Inflammatory macrophage treated with lipopolysaccharide for 1 hour (primary cell): ENCODE data around the gene RASD2.

ENCODE experiments used
- DNase-seq, 2 donors: peaks; one replicate each; pipeline ENCODE4 v3.0.0-alpha.2; 2020 to 2022

The RASD2 gene

DNA sequence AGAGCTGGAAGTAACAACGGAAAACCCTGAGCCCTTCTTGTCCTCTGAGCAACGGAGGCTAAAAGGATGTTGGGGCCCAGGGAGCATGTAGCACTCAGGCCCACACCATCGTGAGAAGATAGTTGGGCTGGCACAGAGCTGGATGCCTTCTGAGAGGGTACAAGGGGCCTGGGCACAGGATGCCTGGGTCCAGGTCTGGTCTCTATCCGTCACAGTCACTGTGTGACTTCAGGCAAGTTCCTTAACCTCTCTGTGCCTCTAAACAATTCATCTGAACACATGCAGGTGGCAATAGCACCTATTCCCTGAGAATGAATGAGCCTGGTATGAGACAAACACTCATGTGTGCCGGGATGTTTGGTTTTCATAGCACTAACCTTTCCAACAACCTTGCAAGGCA, 47.3 kb downstream of the RASD2 start:
- DNase-seq: no peak

DNA sequence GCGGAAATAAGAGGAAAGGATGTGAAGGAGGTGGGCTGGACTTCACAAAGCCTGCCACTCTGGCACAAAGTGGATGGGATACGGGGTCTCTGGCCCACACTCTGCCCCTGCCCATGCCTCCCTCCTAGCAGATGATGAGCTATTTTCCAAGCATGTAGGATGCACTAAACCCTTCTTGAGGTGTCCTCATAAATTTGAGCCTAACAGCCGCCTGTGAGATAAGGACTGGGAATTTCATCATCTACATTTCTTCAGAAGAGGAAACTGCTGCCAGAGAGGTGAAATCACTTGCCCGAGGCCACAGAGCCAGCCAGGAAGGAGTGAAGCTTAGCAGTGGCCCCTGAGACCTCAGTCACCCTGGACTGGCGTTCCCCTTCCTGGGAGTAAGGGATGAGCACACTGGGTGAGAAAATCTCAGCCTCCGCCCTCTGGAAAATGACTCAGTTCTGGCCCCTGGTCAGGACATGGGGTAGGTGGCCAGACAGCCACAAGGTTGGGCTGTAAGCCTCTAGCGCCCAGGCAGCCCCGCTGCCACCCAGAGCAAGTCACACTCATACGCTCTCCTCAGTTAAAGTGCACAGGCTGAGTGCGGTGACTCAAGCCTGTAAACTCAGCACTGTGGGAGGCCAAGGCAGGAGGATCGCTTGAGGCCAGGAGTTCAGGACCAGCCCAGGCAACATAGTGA, 48.6 kb downstream of the RASD2 start:
- DNase-seq: peak; percentile 87 to 98

DNA sequence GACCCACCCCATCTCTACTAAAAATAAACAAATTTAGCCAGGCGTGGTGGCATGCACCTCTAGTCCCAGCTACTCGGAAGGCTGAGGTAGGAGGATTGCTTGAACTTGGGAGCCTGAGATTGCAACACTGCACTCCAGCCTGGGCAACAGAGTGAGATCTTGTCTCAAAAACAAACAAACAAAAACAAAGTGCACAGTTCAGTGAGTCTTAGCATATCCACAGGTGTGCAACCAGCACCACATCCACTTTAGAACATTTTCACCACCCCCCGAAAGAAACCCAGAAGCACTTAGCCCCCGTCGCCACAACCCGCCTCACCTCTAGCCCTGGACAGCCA, 49.1 kb downstream of the RASD2 start:
- DNase-seq: no peak

DNA sequence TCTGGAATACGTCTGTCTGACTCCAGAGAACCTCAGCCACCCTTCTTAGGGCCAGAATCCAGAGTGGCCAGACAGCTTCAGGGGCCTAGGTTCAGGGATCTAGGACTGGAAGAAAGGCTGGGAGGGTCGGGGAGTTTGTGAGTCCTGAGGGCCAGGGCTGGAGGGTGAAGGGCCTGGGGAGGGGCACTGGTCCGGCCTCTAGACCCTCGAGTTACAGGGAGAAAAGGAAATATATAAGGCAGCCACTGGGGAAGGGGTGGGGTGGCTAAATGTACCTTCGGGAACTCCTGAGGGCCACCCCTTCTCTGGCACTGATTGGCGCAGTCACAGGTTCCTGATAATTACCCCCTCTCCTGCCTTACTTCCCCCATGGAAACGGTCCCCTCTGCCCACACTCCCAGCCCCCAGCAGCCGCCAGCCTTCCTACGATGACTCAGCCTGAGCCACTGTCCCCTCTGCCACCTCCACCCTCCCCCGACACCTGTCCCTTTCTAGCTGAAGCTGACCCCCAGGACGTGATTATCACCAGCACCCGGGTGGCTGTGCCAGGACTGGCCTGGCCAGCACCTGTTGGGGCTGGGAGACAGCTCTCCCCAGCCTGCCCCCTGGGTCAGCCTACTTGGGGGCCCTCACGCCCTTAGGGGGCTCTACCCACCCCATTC, 50.1 kb downstream of the RASD2 start:
- peak in 1 of 2 donors; percentile 14 for DNase-seq

DNA sequence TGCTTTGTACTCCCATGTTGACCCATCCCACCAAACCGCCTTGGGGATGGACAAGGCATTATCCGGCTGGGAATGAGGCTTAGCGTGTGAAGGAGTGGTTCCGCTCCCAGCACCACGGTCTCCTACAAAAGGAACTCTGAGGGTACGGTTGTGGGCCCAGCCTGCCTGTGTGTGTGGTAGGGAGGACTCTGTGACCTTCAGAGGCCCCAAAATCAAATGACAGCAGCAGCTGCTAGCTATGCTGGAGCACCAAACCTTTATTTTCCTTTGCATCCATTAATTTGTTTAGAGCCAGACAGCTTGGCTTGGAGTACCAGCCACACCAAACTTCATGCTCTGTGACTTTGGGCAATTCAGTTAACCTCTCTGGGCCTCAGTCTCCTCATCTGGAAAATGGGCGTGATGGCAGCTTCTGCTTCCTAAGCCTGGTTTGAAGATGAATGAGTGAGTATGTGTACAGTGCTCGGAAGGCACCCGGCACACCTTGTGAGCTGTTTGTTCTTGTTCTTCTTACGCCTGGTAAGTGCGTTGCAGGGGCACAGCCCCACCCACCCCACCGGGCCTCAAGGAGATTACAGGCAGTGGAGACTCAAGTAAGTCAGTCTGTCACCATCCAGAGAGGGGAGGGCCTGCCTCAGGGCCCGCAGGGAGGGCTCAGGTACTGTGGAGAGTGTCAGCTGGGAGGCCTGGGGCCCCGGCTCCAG, 51.2 kb downstream of the RASD2 start:
- no peak for DNase-seq

DNA sequence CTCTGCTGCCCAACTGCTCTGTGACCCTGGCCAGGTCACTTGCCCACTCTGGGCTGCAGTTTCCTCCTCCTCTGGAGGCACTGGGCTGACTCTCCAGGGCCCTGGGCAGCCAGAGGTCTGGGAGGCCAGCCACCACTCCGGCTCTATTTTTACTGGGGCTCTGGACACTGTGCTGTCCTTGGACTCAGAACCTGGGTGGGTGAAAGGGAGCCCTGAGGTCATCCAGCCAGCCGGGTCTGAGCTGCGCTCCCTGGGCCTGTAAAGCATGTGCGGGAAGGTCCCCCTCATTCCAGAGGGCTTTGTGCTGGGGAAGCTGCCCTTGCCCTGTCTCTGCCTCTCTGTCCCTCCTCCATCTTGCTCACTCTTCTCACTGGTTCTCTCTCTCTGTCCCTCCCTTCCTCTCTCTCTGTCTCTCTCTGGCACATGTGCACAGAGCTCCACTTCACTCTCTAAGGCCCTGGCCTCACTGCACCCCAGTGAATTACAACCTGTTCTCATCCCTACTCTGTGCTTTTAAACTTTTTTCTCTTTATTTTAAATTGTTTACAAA, 51.9 kb downstream of the RASD2 start:
- no peak for DNase-seq

DNA sequence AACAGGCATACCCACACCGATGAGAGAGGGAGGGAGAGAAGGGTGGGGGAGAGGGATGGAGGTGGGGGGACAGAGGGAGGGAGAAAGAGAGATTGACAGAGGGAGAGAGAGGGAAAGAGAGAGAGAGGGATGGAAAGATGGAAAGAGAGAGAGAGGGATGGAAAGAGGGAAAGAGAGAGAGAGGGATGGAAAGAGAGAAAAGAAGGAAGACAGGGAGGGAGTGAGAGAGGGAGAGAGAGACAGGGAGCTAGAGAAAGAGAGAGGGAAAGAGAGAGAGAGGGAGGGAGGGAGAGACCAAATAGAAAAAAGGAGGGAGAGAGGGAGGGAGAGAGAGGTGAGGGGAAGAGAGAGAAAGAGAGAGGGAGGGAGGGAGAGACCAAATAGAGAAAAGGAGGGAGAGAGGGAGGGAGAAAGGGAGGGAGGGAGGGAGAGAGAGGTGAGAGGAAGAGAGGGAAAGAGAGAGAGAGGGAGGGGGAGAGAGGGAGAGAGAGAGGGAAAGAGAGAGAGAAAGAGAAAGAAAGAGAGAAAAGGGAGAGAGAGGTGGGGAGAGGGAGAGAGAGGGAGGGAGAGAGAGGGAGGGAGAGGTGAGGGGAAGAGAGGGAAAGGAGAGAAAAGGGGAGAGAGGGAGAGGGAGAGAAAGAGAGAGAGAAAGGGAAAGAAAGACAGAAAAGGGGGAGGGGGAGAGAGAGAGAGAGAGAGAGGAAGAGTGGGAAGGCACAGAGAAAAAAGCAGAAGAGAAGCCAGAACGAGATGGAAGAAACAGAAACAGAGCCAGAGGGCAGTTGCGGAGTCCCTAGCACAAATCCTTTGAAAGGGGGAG, 52.6 kb downstream of the RASD2 start:
- DNase-seq: no peak

DNA sequence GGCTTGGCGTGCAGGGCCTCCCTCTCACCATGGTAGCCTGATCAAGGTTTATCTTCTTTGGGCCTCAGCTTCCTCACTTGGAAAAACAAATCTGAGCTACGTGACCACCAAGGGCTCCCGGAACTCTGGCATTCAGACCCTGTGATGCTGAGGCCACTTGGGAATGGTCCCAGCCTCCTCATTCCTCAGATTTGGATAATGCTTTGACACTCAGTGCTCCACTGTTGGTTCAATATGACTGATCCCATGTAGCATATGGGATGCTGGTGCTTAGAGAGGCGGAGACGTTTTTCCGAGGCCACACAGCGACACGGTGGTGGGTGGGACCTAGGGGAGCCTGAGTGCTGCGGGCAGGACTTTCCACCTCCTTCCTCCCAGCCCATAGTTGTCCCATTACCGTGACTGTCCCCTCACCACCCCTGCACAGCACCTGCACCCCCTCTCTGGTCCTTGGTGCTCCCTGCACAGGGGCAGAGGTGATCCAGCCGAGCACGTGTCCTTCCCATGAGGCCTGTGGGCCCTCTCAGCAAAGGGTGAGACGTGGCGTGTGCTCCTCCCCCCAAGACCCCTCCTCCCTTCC, 53.4 kb downstream of the RASD2 start:
- no peak for DNase-seq

DNA sequence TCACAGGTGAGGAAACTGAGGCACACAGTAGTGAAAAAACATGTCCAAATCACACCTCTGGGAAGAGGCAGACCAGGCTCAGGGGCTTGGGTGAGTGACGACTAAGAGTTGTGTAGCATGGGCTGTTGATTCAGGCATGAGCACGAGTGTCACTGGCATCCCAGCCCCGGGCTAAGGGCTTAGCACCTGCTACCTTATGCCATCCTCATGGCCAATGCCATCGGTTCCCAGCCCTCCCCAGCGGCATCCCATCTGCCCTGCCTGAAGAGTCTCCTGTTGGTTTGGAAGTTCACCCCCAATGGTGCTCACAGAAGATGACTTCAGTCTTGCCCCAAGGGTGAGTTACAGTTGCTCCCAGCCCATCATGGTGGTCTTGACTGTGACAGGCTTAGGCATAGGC, 54.1 kb downstream of the RASD2 start:
- no peak for DNase-seq

DNA sequence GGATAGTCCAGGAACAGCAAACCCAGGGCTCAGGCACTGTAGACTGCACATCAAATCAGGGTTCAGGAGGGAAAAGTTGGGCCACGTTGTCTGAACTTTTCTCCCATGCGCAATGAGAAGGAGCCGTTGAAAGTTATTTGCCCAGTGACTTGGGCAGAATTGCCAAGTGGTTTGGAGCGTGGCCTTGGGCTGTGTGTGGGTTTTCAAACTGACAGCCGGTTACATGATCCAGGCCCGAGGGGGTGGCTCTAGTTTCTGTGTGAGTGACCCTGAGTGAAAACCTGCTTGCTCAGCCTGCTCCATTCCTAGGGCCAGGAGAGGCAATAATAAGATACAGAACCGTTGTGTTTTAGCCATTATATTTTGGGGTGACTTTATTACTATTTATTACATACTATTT, 56.2 kb downstream of the RASD2 start:
- no peak for DNase-seq

DNA sequence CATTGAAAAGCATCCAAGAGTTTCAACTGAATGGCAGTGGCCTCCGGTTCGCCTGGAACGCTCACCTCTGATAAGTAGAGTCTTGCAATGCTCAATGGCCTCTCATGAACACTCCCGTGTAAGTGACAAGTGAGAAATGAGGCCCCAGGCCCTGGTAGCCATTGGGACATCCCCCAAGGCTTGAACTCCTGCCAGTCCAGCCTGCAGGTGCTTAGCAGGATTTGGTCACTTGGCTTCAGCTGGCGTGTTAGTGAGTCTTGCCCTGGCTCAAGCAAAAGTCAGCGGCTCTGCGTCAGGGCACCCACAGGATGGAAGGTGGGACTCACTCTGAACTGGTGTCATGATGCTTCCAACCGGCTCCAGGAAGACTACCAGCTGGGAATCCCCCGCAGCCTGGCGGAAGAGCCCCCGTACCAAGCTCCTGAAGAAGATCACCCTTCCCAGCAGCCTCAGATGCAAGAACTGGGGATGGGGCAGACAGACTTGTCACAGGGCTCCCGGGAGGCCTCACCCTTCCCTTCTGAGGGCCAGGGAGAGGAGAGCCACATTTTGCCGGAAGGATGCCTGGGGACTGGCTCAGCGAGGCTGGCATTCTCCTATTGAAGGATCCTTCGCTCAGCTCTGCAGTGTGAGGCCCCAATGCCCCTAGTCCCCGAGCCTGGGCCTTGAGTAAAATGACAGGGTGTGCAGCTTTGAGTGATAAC, 57.2 kb downstream of the RASD2 start:
- DNase-seq: no peak

DNA sequence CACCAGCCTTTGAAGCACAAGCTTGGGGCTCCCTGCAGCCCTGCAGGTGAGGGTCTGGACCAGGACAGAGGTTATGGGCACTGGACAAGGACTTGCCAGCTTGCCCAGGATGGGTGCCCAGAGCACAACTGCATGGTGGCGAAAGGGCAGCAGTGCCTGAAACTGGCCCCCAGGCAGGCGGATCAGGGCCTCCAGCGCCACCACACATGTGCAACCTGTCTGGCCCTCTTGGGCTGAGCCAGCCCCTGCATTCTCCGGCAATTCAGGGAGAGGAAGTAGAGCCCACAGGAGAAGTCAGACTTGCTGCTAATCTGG, 57.7 kb downstream of the RASD2 start:
- DNase-seq: no peak

DNA sequence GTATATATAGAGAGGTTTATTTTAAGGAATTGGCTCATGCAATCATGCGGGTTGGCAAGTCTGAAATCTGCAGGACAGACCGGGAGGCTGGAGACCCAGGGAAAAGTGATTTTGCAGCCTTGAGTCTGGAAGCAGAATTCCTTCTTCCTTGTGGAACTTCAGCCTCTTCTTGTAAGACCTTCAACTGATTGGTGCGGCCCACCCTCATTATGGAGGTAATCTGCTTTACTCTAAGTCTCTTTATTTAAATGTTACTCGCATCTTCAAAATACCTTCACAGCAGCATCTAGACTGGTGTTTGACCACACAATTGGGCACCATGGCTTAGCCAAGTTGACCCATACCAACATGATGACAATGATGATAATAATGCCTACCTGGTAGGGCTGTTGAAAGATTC, 58.7 kb downstream of the RASD2 start:
- no peak for DNase-seq

DNA sequence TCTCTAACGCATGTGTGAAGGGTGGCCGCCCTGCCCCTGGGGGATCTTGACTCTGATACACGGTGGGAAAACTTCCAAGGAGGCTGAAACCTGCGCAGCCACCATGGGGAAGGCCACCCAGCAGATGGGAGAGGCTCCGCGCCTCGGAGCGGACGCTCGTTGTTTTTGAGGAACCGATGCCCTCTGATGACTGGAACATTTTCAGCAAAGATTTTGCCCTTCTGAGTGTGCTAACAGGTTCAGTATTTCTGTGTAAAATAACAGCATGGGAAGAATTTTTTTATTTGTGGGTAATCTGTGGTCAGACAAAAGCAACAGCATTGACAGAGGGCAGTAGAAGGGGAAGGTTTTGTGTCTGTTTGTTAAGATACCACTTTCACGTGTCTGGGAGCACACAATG, 59.8 kb downstream of the RASD2 start:
- peak in 1 of 2 donors; percentile 75 for DNase-seq

DNA sequence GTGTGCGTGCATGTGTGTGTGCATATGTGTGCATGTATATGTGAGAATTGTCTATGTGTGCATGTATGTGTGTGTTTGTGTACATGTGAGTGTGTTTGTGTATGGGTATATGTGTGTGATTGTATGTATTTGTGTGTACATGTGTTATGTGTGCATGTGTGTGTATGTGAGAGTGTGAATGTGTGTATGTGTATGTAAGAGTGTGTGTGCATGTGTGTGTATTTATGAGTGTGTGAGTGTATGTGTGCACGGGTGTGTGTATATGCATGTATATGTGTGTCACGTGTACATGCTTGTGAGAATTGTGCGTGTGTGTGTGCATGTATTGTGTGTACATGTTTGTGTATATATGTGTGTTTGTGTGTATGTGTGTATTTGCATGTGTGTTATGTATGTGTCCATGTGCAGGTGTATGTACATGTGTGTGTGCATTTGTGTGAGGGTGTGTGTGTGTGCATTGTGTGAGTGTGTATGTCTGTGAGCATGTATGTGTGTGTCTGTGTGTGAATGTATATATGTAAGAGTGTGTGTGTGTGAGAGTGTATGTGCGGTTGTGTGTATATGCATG, 60.5 kb downstream of the RASD2 start:
- DNase-seq: no peak

DNA sequence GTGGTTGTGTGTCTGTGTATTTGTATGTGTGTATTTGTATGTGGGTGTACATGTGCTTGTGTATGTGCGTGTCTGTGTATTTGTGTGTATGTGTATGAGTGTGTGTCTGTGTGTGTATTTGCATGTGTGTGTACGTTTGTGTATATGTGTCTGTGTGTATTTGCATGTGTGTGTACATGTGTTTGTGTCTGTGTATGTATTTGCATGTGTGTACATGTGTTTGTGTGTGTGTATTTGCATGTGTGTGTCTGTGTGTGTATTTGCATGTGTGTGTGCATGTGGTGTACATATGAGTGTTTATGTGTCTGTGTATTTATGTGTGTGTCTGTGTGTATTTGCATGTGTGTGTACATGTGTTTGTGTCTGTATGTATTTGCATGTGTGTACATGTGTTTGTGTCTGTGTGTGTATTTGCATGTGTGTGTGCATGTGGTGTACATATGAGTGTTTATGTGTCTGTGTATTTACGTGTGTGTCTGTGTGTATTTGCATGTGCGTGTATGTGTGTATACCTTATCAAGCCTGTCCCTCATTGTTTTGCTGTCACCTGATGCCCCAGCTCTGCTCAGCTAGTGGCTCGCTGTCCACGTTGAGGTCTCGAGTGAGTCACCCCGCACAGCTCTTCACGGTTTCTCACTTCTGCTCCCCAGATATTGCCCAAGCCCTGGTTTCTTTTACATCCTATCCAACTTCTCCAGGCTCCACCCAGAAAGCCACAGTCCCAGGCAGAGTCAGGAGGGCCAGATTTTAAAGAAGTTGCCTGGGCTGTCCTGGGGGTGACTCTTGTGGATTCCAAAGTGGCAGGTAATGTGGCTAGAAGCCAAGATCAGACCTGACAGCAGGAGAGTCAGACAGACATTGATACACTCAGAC, 61.3 kb downstream of the RASD2 start:
- peak; percentile 92 to 96 for DNase-seq
